ENCODE results near the gene RETREG1.

DNA sequence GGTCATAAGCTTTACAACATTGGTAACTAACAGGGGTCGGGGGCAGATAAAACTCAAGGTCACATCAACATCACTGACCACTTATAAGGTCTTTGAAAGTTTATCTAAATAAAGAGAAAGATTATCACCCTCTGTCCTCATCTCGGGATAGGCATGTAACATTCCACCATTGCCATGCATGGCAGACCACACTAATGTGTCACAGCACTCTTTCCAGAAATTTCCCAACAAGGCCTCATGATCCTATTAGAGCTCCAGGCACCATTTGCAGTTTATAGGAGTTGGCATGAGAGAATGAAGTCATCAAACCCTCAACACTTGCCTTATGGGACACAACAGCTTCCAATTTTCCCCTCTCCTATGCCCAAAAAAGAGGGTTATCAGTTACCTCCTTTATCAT, 119.3 kb downstream of the RETREG1 start:
- TF ChIP-seq, protein P1, sequence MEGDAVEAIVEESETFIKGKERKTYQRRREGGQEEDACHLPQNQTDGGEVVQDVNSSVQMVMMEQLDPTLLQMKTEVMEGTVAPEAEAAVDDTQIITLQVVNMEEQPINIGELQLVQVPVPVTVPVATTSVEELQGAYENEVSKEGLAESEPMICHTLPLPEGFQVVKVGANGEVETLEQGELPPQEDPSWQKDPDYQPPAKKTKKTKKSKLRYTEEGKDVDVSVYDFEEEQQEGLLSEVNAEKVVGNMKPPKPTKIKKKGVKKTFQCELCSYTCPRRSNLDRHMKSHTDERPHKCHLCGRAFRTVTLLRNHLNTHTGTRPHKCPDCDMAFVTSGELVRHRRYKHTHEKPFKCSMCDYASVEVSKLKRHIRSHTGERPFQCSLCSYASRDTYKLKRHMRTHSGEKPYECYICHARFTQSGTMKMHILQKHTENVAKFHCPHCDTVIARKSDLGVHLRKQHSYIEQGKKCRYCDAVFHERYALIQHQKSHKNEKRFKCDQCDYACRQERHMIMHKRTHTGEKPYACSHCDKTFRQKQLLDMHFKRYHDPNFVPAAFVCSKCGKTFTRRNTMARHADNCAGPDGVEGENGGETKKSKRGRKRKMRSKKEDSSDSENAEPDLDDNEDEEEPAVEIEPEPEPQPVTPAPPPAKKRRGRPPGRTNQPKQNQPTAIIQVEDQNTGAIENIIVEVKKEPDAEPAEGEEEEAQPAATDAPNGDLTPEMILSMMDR (IDR thresholded peaks at IDR 0.05; ENCODE audit: low read length): no peak
- TF ChIP-seq EZH2 (IDR thresholded peaks at IDR 0.05; ENCODE audit: borderline replicate concordance, low read length): no peak
